ENCODE measurements around the gene HMGCR. TPM values are rescaled to one million over a fixed set of nuclear protein-coding genes. Genes with fewer than 3 reads are reported as not detected.

HMGCR gene
- total RNA-seq, 1 donor from 2014 or later: 61.0 TPM

GRCh38 chr5:75380099-75380498, 43.1 kb downstream of the HMGCR start:
- intact Hi-C loops (cut with micrococcal nuclease): no loop called here

- intact Hi-C loops (cut with micrococcal nuclease): no loop called here
Observed at GRCh38 chr5:75381456-75381855, 44.4 kb downstream of the HMGCR start.

GRCh38 chr5:75384218-75384617, 47.2 kb downstream of the HMGCR start:
- intact Hi-C loops (cut with micrococcal nuclease): no loop called here

GRCh38 chr5:75387806-75388205, 50.8 kb downstream of the HMGCR start:
- intact Hi-C loops (cut with micrococcal nuclease): no loop called here

GRCh38 chr5:75389430-75389829, 52.4 kb downstream of the HMGCR start:
- intact Hi-C loops (cut with micrococcal nuclease): no loop called here

GRCh38 chr5:75395277-75395676, 58.3 kb downstream of the HMGCR start:
- intact Hi-C loops (cut with micrococcal nuclease): no loop called here

GRCh38 chr5:75405296-75405695, 68.3 kb downstream of the HMGCR start:
- intact Hi-C loops (cut with micrococcal nuclease): no loop called here

Other genes starting within 250 kb of the HMGCR start
- 0.16 and 0.18 TPM in 2 replicates for gene ANKRD31, start 100.3 kb upstream of the HMGCR start, total RNA-seq
- 34.2 and 34.3 TPM in 2 replicates for gene CERT1, start 174.4 kb downstream of the HMGCR start, total RNA-seq
- gene POLK, start 174.7 kb downstream of the HMGCR start, total RNA-seq: 30.9 and 34.5 TPM in 2 replicates